HL-60 (cell line): ENCODE measurements around the gene CELA3A.
"Not testable (repeated sequence)": the region's sequence is repeated elsewhere in the genome, so short reads cannot be mapped to it uniquely, and the experiment has no call there.

ENCODE experiments used
- SPI1 ChIP-seq: IDR thresholded peaks from 2 replicates; pipeline ENCODE4 v1.6.1; 2012; ENCODE audit warnings: low read depth, mild to moderate bottlenecking, borderline replicate concordance
- TF ChIP-seq, protein P1 (sequence below): IDR thresholded peaks from one replicate; pipeline ENCODE4 v1.5.1; 2011; ENCODE audit warnings: low read length, control low read depth, inconsistent platforms; ENCODE audit not compliant: insufficient read depth
- TF ChIP-seq, protein P2 (sequence below): IDR thresholded peaks from 2 replicates; pipeline ENCODE4 v1.6.1; 2012; ENCODE audit warnings: low read depth; ENCODE audit not compliant: insufficient replicate concordance

- TF ChIP-seq, protein P1, sequence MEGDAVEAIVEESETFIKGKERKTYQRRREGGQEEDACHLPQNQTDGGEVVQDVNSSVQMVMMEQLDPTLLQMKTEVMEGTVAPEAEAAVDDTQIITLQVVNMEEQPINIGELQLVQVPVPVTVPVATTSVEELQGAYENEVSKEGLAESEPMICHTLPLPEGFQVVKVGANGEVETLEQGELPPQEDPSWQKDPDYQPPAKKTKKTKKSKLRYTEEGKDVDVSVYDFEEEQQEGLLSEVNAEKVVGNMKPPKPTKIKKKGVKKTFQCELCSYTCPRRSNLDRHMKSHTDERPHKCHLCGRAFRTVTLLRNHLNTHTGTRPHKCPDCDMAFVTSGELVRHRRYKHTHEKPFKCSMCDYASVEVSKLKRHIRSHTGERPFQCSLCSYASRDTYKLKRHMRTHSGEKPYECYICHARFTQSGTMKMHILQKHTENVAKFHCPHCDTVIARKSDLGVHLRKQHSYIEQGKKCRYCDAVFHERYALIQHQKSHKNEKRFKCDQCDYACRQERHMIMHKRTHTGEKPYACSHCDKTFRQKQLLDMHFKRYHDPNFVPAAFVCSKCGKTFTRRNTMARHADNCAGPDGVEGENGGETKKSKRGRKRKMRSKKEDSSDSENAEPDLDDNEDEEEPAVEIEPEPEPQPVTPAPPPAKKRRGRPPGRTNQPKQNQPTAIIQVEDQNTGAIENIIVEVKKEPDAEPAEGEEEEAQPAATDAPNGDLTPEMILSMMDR, result not testable (repeated sequence)
- not testable (repeated sequence) for TF ChIP-seq SPI1
- TF ChIP-seq, protein P2, sequence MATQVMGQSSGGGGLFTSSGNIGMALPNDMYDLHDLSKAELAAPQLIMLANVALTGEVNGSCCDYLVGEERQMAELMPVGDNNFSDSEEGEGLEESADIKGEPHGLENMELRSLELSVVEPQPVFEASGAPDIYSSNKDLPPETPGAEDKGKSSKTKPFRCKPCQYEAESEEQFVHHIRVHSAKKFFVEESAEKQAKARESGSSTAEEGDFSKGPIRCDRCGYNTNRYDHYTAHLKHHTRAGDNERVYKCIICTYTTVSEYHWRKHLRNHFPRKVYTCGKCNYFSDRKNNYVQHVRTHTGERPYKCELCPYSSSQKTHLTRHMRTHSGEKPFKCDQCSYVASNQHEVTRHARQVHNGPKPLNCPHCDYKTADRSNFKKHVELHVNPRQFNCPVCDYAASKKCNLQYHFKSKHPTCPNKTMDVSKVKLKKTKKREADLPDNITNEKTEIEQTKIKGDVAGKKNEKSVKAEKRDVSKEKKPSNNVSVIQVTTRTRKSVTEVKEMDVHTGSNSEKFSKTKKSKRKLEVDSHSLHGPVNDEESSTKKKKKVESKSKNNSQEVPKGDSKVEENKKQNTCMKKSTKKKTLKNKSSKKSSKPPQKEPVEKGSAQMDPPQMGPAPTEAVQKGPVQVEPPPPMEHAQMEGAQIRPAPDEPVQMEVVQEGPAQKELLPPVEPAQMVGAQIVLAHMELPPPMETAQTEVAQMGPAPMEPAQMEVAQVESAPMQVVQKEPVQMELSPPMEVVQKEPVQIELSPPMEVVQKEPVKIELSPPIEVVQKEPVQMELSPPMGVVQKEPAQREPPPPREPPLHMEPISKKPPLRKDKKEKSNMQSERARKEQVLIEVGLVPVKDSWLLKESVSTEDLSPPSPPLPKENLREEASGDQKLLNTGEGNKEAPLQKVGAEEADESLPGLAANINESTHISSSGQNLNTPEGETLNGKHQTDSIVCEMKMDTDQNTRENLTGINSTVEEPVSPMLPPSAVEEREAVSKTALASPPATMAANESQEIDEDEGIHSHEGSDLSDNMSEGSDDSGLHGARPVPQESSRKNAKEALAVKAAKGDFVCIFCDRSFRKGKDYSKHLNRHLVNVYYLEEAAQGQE, result not testable (repeated sequence)
These were observed 20.2 kb upstream of the CELA3A start for GRCh38 chr1:21981253-21981652.
